Stomach (tissue), 9 donors: ENCODE measurements around the gene CNTN1. TPM values are rescaled to one million over a fixed set of nuclear protein-coding genes. Genes with fewer than 3 reads are reported as not detected.

ENCODE experiments used
- DNase-seq, 2 donors: peaks; one replicate each; pipeline versions ENCODE4 v3.0.0 to v3.0.0-alpha.2; 2013 to 2019
- H3K27ac ChIP-seq, 5 donors: fragments of 200-600 bp in 4 of 5; sonication (generic) in 4 of 5; one replicate each; pipeline ENCODE4 v1.5.1; 2013 to 2019; ENCODE audit warnings: mild to moderate bottlenecking in 1 of 5, moderate library complexity in 1 of 5
- H3K27me3 ChIP-seq, 3 donors: fragments of 200-600 bp; sonication (generic); one replicate each; pipeline ENCODE4 v1.5.1; 2017 to 2019; ENCODE audit warnings: mixed run types in 1 of 3
- H3K36me3 ChIP-seq, 4 donors: fragments of 200-600 bp; sonication (generic); 1 replicate in 3 of 4; 2 replicates in 1 of 4; pipeline ENCODE4 v1.5.1; 2016 to 2019
- H3K4me1 ChIP-seq, 4 donors: fragments of 200-600 bp; sonication (generic); one replicate each; pipeline ENCODE4 v1.5.1; 2016 to 2019
- H3K4me3 ChIP-seq, 4 donors: fragments of 200-600 bp; sonication (generic) in 3 of 4; one replicate each; pipeline ENCODE4 v1.5.1; 2016 to 2019; ENCODE audit warnings: mild to moderate bottlenecking in 1 of 4
- H3K9me3 ChIP-seq, 4 donors: fragments of 200-600 bp; sonication (generic); one replicate each; pipeline ENCODE4 v1.5.1; 2016 to 2019
- EP300 ChIP-seq: sonication (generic); formaldehyde crosslinking; IDR thresholded peaks from one replicate; pipeline ENCODE4 v1.6.1; 2017; ENCODE audit warnings: antibody characterized with exemption
- POLR2A ChIP-seq, 4 donors: fragments of 450-650 bp; IDR thresholded peaks; one replicate each; pipeline ENCODE4 v1.6.1; 2016; ENCODE audit warnings: antibody characterized with exemption in 4 of 4, control low read depth in 2 of 4, mild to moderate bottlenecking in 1 of 4, moderate library complexity in 1 of 4
- POLR2AphosphoS5 ChIP-seq, 3 donors: sonication (generic); formaldehyde crosslinking; IDR thresholded peaks; one replicate each; pipeline ENCODE4 v1.6.1; 2016; ENCODE audit warnings: antibody characterized with exemption in 3 of 3
- WGBS, 5 donors: extraction: QIAGEN DNeasy Blood & Tissue Kit in 3 of 5; methylation state at CpG; one replicate each; pipeline versions ENCODE4 v1.1.5 to v1.1.7; 2013 to 2018; 5-methylcytosine and 5-hydroxymethylcytosine counted together
- intact Hi-C: fragments of 100-400 bp; cut with DNase I; formaldehyde crosslinking; loops from one replicate; pipeline ENCODE4 v1.15.1; 2023; ENCODE audit warnings: low total_unique reads
- polyA plus RNA-seq, 3 donors: library from polyadenylated mRNA; stranded (reverse); fragments of 200-250 nt; gene quantifications; one replicate each; pipeline ENCODE4 v1.2.3, GENCODE V29; 2013
- total RNA-seq, 5 donors: library from RNA; depleted of rRNA; stranded (reverse); fragments of >200 nt; gene quantifications; one replicate each; pipeline versions ENCODE4 v1.1.0 to v1.2.3, GENCODE V29; 2014 to 2016
- TF ChIP-seq, protein P1 (sequence below), 7 experiments: fragments of 450-650 bp in 4 of 7; fragments of 200-600 bp in 3 of 7; sonication (generic) in 3 of 7; IDR thresholded peaks; one replicate each; pipeline ENCODE4 v1.5.1; 2016 to 2019; ENCODE audit warnings: antibody characterized with exemption in 7 of 7, control low read depth in 2 of 7, mild to moderate bottlenecking in 1 of 7
- donor health status: healthy with polysubstance abuse.
- donor health status: Bipolar disorder and iron deficiency.
- donor health status: healthy.

CNTN1 gene
- total and polyA plus RNA-seq, 8 donors = 0.68 to 68.3 (median 7.1) TPM

DNA sequence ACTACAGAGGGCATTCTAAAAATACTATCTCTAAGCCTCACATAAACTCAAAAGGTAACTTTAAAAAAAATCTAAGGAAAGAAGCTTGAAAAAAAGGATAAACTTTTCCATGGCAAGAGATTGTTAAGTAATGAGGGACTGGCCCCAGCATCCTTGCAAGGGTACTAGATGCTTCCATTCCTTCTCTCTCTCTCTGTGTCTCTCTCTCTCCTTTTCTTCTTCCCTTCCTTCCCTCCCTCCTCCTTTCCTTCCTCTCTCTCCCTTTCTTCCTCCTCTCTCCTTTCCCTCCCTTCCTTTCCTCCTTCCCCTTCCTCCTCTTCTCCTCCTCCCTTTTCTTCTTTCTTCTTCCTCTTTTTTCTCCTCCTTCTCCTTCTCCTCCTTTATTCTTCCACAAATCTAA lies 23.8 kb downstream of the CNTN1 start:
- DNase-seq = no peak
- intact Hi-C loops = no loop called here
- no peaks in the 10 kb centered on the region for H3K9me3 ChIP-seq
- H3K27ac ChIP-seq = no peak overlapping the region
- H3K36me3 ChIP-seq = no peaks in the 10 kb centered on the region
- no peaks in the 10 kb centered on the region for H3K27me3 ChIP-seq
- no peak overlapping the region for H3K4me3 ChIP-seq
- no peaks in the 10 kb centered on the region for H3K4me1 ChIP-seq
- no peak for TF ChIP-seq POLR2AphosphoS5 (IDR thresholded peaks at IDR 0.05)
- TF ChIP-seq POLR2A (IDR thresholded peaks at IDR 0.05) = no peak
- no peak for TF ChIP-seq EP300
- TF ChIP-seq, protein P1, sequence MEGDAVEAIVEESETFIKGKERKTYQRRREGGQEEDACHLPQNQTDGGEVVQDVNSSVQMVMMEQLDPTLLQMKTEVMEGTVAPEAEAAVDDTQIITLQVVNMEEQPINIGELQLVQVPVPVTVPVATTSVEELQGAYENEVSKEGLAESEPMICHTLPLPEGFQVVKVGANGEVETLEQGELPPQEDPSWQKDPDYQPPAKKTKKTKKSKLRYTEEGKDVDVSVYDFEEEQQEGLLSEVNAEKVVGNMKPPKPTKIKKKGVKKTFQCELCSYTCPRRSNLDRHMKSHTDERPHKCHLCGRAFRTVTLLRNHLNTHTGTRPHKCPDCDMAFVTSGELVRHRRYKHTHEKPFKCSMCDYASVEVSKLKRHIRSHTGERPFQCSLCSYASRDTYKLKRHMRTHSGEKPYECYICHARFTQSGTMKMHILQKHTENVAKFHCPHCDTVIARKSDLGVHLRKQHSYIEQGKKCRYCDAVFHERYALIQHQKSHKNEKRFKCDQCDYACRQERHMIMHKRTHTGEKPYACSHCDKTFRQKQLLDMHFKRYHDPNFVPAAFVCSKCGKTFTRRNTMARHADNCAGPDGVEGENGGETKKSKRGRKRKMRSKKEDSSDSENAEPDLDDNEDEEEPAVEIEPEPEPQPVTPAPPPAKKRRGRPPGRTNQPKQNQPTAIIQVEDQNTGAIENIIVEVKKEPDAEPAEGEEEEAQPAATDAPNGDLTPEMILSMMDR (IDR thresholded peaks at IDR 0.05) = no peak

DNA sequence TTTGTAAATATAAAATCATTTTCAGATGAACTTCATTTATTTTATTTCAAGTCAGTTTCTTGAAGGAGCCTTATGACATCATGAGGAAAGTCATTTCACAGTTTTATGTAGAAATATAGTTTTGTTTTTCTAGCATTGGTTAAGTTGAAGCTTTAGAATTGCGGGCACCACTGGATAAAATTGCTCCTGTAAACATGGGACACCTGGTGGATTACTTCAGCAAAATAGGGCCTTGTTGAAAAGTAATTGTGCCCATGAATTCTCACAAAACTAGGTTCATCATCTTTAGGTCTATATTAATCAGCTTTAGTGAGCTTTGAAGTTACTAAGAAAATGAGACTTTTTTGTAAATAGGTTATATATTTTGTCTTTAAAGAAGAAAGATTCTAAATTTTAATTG lies 25.3 kb downstream of the CNTN1 start:
- Histone ChIP-seq H3K36me3 (no peaks in the 10 kb centered on the region), H3K4me3 (no peak overlapping the region), H3K27me3 (no peaks in the 10 kb centered on the region), H3K27ac (no peak overlapping the region), H3K9me3 (no peaks in the 10 kb centered on the region), H3K4me1 (no peaks in the 10 kb centered on the region)
- WGBS, 5 donors = 75 to 88% (median 80%) methylated on average over 1 of the region's 1 CpG
- no peak for DNase-seq
- intact Hi-C loops = no loop called here
- no peak for TF ChIP-seq POLR2A (IDR thresholded peaks at IDR 0.05)
- TF ChIP-seq, protein P1 (IDR thresholded peaks at IDR 0.05) = no peak
- TF ChIP-seq EP300 = no peak
- TF ChIP-seq POLR2AphosphoS5 (IDR thresholded peaks at IDR 0.05) = no peak

DNA sequence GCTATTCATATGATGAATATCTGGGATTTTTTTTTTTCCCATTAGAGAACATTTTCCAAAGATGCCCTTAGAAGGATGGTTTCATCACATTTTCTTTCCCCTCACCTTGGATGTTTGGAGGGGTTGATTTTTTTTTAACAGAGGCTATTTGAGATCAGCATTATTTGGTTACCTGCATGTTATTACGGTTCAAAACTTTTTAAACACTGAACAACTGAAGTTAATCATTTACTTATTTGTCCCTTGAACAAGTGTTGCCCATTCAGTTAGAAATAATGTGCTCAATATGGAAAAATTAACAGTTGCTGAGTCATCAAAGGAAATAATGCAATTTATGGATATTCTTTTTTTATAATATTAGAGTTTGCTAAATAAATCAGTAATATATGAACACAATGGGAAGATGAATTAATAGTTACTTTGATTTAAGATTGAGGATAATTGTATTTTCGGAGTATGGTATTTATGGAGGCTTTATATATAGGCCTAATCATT lies 26.7 kb downstream of the CNTN1 start:
- TF ChIP-seq POLR2A (IDR thresholded peaks at IDR 0.05) = no peak
- TF ChIP-seq EP300 = no peak
- no peak for TF ChIP-seq POLR2AphosphoS5 (IDR thresholded peaks at IDR 0.05)
- TF ChIP-seq, protein P1 (IDR thresholded peaks at IDR 0.05) = no peak
- DNase-seq = no peak
- H3K4me1 ChIP-seq = no peaks in the 10 kb centered on the region
- H3K36me3 ChIP-seq = no peaks in the 10 kb centered on the region
- H3K27me3 ChIP-seq = no peaks in the 10 kb centered on the region
- H3K27ac ChIP-seq = no peak overlapping the region
- WGBS, 5 donors = 65 to 78% (median 68%) methylated on average over 2 of the region's 2 CpGs
- intact Hi-C loops = no loop called here
- H3K4me3 ChIP-seq = no peak overlapping the region
- H3K9me3 ChIP-seq = no peaks in the 10 kb centered on the region

DNA sequence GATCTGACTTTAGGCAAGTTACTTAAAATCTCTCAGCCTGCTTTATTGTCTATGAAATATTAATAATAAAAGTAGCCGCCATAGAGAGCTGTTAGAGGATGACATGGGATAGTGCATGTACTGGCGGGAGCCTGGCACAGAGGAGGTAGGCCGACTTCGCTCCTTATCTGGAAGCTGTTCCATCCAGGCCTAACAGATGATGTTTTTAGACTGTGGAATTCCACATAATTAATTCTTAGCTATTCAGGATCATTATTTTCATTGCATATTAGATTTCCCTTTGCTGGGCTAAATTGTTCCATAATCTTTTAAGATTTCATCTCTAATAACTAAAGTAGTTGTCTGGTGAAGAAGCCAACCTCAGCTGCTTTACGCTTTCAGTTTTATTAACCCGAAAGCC lies 30.8 kb downstream of the CNTN1 start:
- intact Hi-C loops = no loop called here
- Histone ChIP-seq H3K4me3 (no peak overlapping the region), H3K36me3 (no peaks in the 10 kb centered on the region), H3K9me3 (no peaks in the 10 kb centered on the region), H3K27me3 (no peaks in the 10 kb centered on the region), H3K27ac (no peak overlapping the region), H3K4me1 (no peaks in the 10 kb centered on the region)
- WGBS, 5 donors = 89 to 97% (median 94%) methylated on average over 6 of the region's 6 CpGs
- no peak for TF ChIP-seq POLR2A (IDR thresholded peaks at IDR 0.05)
- no peak for TF ChIP-seq POLR2AphosphoS5 (IDR thresholded peaks at IDR 0.05)
- no peak for TF ChIP-seq EP300
- TF ChIP-seq, protein P1 (IDR thresholded peaks at IDR 0.05) = no peak
- no peak for DNase-seq
